ENCODE measurements around the gene MCF2L2.
"Not testable (repeated sequence)": the region's sequence is repeated elsewhere in the genome, so short reads cannot be mapped to it uniquely, and the experiment has no call there.

Gene MCF2L2

DNA sequence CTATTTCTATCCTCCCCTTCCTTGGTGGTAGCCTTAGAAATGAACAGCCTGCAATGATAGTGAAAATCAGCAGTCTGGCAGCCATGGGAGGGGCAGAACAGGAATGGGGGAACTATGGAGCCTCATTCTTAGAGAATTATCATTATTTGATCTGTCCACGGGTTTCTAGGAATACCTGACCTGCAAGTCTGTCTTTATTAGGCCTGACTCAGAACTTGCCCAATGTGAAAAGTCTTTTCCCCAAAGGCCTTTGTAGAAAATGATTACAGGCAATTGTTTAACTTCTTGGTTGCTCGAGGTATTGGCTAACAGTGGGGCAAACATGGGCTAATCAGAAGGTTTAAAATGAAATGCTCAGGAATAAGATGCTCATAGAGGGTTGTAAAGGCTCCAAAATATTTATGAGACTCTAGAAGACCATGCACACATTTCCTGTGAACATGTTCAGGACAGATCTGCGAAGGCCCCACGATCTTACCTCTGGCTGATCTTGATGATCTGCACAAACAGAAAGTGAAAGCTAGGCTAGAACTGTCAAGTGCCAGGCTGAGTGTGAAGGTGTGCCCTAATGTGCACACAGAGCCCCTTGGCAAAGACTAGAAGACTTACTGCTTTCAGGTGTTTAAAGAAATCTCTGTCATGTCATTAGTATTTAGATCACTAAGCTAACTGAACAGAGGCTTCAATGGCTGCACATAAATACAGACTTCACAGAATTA is 226.3 kb downstream of the MCF2L2 start:
- peak; percentile 36 for DNase-seq (ENCODE audit: low spot score)

DNA sequence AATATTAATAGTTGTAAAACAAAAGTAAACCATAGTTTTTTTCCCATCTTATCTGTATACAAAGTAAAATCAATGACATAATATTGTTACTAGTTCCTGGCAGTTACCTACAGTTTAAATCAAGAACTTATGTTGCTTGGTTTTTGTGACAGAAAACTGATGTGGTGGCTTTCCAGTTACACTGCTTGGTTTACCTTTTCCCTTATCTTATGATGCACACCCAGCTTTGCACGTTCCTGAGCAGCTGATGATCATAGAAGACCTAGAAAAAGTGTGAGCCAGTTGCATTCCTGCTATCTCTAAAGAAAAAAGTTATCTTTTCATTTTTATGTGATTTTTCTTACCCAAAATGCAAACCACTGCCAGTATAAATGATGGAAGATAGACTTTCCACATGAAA is 229.5 kb downstream of the MCF2L2 start:
- DNase-seq (ENCODE audit: low spot score) = no peak

- no peak for DNase-seq (ENCODE audit: low spot score)
Measured at GRCh38 chr3:183197734-183198133, 230.7 kb downstream of the MCF2L2 start.

DNA sequence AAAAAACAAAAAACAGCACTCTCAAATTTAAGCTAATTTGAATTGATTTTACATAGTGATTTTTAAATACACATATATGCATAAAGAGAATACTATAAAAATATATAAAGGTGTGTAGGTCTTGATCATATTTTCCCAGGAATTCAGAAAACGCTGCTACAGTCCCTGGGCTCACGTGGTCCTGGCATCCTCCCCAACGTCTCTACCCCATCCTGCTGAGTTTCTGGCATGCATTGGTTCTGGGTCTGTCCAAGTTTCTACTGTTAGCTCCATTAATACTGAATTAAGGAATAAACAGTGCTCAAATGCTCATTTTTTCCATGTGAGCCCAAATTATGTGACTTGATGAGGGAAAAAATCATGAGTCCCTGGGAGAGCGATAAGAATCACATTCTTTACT is 233.2 kb downstream of the MCF2L2 start:
- DNase-seq (ENCODE audit: low spot score) = no peak

- no peak for DNase-seq (ENCODE audit: low spot score)
Measured at GRCh38 chr3:183193762-183194689, 234.4 kb downstream of the MCF2L2 start.

GRCh38 chr3:183192650-183193300 is 235.6 kb downstream of the MCF2L2 start:
- no peak for DNase-seq (ENCODE audit: low spot score)

DNA sequence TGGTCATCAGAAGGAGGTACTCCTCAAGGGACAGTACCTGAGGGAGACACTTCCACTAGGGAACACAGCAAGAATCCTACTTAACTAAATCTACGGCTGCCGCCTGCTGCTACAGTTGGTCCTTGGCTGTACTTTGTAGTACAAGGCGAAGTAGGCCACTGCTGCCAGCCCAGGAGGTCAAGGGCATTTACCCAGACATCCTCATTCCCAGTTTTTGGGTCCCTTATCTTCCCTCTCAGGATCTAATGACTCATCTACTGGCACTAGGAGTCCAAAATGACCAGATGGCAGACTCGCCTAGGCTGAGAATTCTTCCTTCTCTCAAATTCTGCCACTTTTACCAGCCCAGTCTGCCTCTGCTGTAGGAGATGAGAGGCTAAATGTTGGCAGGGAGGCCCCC is 238.8 kb downstream of the MCF2L2 start:
- DNase-seq (ENCODE audit: low spot score) = no peak

DNA sequence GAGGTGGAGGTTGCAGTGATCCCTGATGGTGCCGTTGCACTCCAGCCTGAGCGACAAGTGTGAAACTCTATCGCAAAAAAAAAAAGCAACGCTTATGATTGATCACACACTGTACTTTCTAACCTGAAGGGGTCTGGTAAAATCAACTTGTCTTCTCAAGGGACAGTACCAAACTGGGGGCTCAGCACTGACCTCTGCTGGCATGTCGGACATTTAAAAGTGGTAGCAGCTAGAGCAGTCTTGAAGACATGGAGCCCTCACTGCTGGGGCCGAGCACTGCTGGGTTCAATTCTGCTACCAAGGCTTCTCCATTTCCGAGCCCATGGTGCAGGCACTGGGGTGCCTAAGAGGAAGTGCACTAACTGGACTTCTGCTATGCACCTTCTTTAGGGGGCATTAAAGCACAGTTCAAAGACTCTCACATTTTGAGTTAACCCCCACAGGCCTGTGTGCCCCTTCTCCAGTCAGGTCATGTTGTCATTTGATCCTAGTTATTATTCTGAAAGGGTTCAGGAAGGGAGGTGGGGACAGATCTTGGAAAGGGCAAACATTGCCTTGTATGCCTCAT is 239.4 kb downstream of the MCF2L2 start:
- DNase-seq (ENCODE audit: low spot score) = no peak

- DNase-seq (ENCODE audit: low spot score) = no peak
Measured at GRCh38 chr3:183185696-183186095, 242.7 kb downstream of the MCF2L2 start.

- DNase-seq (ENCODE audit: low spot score) = no peak
Measured at GRCh38 chr3:183182732-183183610, 245.4 kb downstream of the MCF2L2 start.

DNA sequence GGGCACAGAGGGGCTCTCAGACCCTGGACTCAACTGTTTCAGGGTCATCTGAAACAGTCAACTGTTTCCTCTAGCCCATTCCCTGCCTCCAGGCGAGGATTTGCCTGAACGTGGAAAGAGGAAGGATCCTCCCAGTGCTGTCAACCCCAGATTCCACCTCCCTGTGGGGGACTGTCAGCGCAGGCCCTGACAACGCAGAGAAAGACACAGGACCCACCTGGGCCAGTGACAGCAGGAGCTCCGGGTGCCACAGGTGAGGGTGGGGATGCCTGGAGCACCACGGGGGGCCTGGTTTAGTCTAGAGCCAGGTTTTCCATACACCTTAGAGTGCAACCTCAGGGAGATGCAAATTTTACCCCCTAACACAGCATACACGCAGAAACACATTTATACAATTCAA is 246.3 kb downstream of the MCF2L2 start:
- DNase-seq (ENCODE audit: low spot score) = no peak

- DNase-seq (ENCODE audit: low spot score) = no peak
Measured at GRCh38 chr3:183181606-183182005, 246.8 kb downstream of the MCF2L2 start.

DNA sequence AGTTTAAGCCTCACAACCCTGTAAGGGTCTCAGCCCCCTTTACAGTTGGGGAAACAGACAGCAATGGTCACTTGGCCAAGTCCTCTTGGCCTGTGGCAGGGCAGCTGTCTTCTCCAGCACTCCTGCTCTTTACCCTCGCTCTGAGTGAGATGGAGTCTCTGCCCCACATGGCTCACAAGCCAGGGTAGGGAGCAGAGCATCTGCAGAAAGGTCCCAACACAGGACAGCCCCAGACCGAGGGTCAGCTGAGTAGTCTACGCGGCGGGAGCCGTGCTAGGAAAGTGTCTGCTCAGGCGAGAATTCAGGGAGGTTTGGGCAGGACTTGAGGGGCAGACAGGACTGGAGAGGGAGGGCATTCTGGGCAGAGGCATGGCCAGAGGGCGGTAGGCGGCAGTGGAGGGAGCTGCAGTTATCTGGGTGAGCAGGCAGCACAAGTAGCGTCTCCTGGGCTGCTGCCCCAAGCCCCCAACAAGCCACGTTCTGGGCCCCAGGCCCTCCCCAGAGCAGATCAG is 247.6 kb downstream of the MCF2L2 start:
- DNase-seq (ENCODE audit: low spot score) = no peak

DNA sequence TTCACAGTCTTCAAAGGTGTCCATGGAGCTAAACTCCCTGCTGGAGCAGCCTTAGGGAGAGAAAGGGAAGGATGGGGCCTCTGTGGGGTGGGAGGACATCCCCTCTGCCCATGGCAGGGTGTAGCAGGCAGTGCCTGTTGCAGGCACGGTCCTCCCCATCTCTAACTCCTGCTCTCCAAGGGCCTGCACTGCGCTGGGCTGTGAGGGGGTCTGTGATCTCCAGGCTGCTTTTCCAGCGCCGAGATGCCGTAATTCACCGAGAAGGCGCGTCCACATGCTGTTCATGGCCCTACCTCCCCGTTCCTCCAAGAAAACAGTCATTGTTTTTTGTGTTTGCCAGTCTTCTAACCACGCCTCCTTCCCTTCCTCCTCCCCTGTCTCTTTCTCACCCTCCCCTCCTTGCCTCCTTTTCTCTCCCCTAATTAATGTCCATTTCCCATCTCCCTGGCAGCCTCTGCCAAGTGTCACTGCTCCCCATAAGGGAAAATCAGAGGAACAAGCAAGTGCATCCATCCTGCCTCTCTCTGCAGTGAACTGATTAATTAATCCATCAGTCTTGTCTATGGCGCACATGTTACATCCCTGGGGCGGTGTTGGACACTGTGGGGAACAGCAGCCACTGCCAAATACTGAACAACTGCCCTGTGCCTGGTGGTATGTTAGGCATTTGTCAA is 248.2 kb downstream of the MCF2L2 start:
- DNase-seq (ENCODE audit: low spot score) = no peak

GRCh38 chr3:183179550-183179908 is 248.9 kb downstream of the MCF2L2 start:
- not testable (repeated sequence) for DNase-seq (ENCODE audit: low spot score)

DNA sequence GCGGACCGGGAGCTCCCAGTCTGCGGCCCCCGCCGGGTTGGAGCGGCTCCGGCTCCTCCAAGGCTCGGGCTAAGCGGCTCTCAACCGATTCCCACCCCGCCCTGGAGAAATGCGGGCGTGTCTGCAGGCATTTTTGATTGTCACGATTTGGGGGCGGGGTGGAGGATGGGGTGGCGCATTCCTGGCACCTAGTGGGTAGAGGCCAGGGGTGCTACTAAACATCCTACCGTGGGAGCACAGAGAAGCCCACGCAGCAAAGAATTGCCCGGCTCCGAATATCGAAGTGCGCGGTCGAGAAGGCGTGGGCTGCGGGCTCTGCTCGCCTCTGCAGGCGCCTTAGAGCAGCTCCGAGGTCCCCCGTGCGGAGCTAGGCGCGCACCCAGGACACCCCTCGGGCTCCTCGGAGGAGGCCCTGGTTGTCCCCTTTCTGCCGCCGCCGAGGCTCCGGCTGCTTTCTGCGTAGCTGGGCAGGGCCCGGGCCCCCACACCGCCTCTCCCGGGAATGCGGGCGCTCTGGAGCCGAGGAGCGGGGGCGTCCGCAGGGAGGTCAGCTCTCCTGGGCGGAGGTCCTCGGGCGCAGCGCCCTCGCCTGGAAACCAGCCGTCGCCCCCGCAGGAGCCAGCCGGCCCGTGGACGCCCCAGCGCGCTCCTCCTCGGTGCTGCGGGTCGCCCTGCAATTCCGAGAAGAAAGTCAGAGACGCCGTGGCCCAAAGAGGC is 249.4 kb downstream of the MCF2L2 start:
- DNase-seq (ENCODE audit: low spot score) = no peak

- no peak for DNase-seq (ENCODE audit: low spot score)
Measured at GRCh38 chr3:183178512-183178832, 249.9 kb downstream of the MCF2L2 start.

GRCh38 chr3:183172051-183172639 is 256.3 kb downstream of the MCF2L2 start:
- no peak for DNase-seq (ENCODE audit: low spot score)

DNA sequence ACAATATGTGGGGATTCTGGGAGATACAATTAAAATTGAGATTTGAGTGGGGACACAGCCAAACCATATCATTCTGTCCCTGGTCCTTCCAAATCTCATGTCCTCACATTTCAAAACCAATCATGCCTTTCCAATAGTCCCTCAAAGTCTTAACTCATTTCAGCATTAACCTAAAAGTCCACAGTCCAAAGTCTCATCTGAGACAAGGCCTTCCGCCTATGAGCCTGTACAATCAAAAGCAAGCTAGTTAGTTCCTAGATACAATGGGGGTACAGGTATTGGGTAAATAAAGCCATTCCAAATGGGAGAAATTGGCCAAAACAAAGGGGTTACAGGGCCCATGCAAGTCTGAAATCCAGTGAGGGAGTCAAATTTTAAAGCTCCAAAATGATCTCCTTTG is 260.4 kb downstream of the MCF2L2 start:
- not testable (repeated sequence) for DNase-seq (ENCODE audit: low spot score)

GRCh38 chr3:183163563-183163962 is 264.9 kb downstream of the MCF2L2 start:
- no peak for DNase-seq (ENCODE audit: low spot score)
